Stimulated activated CD4-positive, alpha-beta T cell treated with anti-CD3 and anti-CD28 coated beads, Interleukin-1b, Interleukin-23, amount 100 ng/mL, for 24 hours (primary cell): Measurements from ENCODE around the gene DDRGK1.

Experiments
- DNase-seq, 4 experiments: peaks; one replicate each; pipeline ENCODE4 v3.0.0-alpha.2; 2020; ENCODE audit warnings: low read depth in 4 of 4, low spot score in 1 of 4

DDRGK1 gene

GRCh38 chr20:3235666-3236324 lies 31.3 kb upstream of the DDRGK1 start:
- DNase-seq: no peak

DNA sequence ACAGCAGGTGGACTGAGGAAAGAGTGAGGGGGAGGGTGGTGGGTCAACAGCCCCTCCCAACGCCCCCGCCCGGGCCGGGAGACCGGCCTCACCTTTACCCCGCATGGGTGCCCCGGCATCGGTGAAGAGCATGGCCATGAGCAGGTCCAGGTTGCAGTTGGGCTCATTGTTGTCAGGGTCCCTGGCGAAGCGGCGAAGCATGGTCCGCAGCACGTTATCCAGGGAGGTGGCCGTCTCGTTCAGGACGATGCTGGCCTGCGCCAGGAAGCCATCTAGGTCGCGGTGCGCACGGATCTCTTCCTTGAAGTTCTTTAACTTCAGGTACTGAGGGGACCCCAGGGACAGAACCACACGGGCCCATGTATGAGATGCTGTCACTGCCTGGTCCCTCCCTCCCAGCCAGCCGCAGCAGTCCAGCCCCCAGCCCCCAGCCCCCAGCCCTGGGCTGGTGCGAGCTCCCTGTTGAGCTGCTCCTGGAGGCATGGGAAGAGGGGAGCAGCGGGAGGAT lies 29.6 kb upstream of the DDRGK1 start:
- DNase-seq: no peak

GRCh38 chr20:3233131-3233990 lies 28.9 kb upstream of the DDRGK1 start:
- no peak for DNase-seq

- DNase-seq: no peak
Measured at GRCh38 chr20:3231889-3232588, 27.6 kb upstream of the DDRGK1 start.

GRCh38 chr20:3231116-3231515 lies 26.6 kb upstream of the DDRGK1 start:
- no peak for DNase-seq

DNA sequence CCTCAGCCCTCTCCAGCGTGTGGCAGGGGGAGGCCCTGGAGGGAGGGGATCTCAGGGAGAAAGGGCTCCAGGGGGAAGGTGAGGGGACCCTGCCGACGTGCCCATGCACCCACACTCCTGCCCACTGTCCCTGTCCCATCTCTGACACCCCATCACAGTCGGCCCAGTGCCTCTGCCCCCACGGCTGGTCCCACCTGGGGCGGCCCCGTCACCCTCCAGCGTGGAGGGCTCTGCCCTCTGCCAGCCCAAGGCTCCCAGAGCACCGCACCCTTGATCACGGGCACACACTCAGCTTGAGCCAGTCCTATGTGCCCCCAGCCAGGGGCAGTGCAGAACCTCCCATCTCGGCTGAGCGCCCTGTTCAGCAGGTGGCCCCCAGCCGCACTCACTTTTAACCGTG lies 25.3 kb upstream of the DDRGK1 start:
- DNase-seq: no peak

DNA sequence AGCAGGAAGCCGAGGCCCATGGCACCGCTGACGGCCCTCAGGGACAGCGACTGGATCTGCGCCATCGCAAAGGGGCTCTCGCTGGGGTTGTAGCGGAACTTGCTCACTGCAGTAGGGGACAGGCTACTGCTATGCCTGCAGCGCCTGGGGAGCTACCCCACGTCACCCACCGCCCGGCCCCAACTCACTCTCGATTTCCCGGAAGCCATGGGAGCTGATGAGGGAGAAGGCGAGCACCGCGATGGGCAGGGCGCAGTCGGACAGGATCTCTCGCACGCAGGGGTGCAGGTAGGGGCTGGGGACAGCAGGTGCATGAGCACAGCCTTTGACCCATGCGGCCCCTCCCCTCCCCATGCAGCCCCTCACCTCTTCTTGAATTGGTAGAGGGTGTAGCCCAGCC lies 24.7 kb upstream of the DDRGK1 start:
- no peak for DNase-seq

GRCh38 chr20:3228750-3229032 lies 24.2 kb upstream of the DDRGK1 start:
- no peak for DNase-seq

DNA sequence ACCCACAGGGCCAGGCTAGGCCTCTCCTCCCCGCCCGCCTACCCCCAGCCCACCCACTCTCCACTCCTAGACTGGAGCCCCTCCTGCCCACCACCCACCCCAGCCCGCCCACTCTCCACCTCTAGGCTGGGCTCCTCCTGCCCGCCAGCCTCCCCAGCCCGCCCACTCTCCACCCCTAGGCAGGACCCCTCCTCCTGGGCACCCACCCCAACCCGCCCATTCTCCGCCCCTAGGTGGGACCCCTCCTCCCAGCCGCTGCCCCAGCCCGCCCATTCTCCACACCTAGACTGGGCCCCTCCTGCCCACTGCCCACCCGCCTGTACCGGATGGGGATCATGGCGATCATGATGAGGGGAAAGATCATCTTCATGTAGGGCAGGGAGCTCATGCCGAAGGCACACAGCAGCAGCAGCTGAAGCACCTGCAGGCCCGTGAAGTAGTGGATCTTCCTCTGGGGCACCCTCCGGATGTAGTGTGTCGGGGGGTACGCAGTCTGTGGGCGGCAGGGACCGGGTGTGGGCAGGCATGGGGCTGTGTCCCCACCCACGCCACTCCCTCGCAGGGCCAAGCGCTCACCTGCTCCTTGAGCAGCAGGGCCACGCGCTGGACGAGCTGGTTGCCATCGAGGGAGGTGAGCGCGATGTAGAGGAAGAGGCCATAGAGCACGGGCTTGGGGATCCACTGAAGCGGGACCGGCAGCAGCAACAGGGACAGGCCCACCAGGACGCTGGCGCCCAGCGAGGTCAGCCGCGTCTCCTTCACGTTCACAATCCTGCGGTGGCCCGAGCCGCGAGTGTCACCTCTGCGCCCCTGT lies 23.7 kb upstream of the DDRGK1 start:
- no peak for DNase-seq

DNA sequence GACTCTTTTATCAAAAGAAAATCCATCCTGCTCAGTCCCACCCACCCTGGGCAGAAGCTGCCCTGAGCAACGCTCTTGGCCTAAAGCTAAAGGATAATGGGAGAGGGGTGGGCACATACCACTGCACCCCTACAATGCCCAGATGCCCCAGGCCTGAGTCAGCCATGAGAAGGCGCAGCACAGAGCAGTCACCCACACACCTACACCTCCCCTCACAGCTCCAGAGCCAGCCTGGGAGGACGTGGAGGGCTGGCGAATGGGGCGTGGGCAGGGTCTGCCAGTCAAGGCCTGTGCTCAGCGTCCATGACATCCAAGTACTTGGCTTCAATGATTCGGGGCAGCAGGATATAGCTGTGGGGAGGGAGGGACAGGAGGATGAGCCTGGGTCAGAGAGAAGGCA lies 23.0 kb upstream of the DDRGK1 start:
- DNase-seq: no peak

- no peak for DNase-seq
Measured at GRCh38 chr20:3226864-3227263, 22.4 kb upstream of the DDRGK1 start.

DNA sequence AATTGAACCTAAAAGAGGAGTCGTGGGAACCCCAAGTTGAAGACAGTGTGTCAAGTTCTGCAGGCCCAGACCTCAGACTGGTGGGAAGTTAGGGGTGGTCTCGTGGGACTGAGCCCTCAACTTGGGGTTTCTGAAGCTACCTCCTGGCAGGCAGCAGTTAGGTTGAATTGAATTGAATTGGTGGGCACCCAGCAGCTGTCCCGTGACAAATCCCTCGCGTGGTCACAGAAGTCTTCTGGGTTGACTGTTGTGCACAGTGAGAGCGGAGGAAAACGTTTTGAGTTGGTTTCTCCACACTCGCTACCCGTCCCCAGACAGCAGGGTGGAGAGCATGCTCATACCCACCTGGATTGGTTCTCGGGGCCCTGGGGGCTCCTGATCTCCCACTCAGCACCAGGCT lies 21.6 kb upstream of the DDRGK1 start:
- DNase-seq: no peak

DNA sequence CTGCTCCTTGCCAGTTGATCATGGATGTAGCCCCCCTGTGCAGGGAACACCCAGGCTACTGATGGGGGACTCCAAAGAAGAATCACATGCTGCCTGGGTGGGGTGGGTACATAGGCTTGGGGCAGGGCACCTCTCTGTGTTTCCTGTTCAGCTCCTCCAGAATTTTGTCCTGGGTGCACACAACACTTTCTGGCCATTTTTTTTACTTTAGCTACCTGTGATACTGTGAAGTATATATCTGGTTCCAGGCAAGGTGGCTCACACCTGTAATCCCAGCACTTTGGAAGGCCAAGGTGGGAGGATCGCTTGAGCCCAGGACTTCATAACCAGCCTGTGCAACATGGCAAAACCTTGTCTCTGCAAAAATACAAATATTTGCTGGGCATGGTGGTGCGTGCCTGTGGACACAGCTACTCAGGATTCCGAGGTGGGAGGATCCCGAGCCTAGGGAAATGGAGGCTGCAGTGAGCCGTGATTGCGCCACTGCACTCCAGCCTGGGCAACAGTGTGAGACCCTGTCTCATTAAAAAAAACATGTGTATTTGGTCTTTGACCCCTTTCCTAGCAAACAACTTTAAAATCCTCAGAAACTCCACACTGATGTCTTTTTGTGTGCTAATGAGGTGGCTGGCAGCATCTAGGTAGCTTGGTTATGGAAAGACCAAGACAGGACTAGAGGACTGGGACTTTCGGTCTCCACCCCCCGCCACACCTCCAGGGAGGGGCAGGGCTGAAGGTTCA lies 20.4 kb upstream of the DDRGK1 start:
- DNase-seq: no peak

DNA sequence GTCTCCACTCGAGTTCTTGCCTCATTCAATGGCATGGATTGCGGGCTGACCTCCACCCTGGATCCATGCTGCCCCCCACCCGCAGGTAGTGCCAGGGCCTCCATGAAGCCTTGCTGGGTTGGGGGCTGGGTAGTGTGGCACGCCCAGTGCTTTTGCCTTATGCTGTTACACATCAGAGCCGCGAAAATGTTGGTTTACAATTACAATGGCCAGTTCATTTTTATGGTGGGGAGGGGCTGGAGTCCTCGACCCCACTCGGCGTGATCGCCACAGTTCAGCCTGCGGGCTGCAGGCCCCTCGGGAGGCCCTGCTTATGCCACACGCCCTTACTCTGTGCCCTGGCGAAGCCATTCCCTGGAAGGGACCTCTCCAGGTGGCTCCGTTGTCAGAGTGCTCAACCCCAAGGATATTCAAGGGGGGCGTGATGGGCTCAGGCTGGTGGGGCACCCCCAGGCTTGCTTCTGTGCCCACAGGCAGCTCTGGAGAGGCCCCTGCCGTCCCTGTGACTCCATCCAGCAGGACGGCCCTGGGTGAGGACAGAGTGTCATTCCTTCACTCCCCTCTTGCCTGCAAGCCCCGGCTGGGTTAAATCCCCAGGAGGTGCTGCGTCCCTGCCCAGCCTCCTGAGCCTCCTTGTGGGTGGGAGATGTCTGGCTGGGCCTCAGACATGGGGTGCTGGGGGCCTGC lies 19.7 kb upstream of the DDRGK1 start:
- no peak for DNase-seq

- no peak for DNase-seq
Measured at GRCh38 chr20:3223651-3223993, 19.1 kb upstream of the DDRGK1 start.

DNA sequence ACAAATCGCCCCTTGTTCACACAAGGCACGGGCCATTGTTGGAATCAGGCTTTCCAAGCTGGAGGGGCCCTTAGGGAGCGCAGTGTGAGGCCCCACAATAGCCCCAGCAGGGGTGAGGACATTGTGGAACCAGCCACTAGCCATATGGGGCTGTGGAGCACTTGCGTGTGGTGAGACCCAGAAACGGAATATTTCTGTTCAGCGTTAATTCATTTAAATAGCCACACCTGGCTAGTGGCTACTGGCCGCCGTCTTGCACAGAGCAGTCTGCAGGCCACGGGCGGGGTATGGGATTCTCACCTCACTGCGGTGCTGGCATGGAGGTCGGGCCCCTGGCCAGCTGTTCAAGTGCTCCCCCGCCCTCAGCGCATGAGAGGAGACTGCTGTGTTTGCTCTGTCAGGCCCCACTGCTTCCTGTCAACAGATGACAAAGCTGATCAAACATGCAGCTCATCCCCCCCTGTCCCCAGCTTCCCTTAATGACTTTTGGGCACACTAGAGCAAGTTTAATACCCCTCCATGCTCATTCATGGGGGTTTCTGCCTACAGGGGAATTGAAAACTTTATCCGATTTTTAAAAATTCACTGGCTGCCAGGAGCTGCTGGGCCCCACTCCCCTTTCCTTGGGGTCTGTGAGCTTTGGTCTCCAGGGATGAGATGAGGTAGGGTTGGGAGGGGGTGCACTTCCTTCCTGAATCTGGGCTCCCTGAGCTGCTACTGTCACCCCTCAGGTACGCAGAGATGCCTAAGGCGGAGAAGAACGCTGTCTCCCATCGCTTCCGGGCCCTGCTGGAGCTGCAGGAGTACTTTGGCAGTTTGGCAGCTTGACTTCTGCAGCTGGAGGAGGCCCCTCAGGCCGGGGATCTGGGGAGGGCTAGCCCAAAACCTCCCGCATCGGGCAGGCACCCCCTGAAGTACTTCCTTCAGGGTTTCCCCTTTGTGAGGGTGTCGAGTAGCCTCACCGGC lies 18.4 kb upstream of the DDRGK1 start:
- no peak for DNase-seq

GRCh38 chr20:3221398-3222226 lies 17.1 kb upstream of the DDRGK1 start:
- DNase-seq: no peak
